ENCODE results near the gene TRIM50.
A peak's percentile ranks its signal among the peaks of the same experiment; 100 is the strongest.
"Not testable (repeated sequence)": the region's sequence is repeated elsewhere in the genome, so short reads cannot be mapped to it uniquely, and the experiment has no call there.

The TRIM50 gene

DNA sequence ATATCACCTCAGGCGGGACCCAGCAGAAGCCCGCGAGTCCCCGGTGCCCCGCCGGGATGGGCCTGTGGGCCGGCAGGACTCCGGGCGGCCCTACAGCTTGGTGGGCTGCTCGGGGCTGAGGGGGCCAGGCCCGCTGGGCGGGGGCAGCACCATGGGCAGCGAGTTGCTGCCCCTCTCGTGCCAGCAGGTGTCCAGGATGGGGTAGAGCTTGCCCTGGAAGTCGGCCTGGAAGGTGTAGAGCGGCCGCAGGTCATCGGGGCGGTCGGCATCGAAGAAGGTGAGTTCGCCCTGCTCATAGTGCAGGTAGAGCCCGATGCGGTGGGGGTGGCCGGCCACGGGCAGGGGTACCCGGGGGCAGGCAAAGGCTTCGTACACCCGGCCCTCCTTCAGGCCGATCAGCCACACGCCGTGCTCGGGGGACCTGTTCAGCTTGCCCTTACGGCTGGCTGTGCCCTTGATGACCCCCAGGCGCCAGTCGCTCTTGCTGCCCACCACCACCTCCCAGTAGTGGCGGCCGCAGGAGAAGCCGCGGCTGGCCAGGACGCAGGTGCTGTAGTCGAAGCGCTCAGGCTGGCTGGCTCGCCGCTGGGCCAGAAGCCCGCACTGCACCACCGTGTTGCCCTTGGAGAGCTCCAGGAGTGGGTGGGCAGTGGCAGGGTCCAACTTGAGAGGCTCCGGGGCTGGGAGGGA, 14.9 kb downstream of the TRIM50 start:
- DNase-seq: no peak

DNA sequence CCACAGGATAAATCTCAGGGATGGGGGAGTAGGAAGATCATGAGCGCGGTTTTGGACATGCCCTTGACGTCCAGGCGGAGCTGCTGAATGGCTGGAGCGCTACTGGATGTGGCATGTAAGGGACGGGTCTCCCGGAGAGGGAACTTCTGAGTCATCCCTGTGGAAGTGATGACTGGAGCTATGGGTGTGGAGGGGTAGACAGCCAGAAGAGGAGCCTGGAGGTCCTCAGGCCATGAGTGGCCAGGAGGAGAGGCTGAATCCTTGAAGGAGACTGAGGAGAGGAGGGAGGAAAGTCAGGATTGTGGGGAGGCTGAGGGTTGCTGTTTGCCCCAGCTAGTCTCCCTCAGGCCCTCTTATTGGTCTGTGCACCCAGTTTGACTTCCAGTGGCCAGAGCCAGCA, 16.5 kb downstream of the TRIM50 start:
- not testable (repeated sequence) for DNase-seq

DNA sequence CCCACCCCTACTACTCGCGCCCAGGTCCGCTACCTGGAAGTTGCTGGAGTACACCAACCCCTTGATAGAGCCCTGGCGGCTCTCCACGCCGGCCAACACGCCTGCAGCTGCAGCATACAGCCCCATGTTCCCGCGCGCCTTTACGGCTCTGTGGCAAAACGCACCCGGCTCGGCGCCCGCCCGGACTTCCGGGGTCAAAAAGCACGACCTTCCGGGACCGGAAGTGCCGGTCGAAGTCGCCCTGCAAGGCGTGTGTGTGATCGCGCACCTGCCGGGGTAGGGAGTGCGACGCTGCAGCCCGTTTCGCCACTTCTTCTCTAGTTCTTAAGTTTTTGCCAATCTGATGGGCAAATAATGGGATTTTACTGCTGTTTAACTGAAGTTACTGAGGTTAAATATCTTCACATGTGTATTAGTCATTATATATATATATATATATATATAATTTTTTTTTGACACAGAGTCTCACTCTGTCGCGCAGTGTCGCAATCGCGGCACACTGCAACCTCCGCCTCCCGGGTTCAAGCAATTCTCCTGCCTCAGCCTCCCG, 19.1 kb downstream of the TRIM50 start, which contains the start of gene NSUN5:
NSUN5 (minus strand) TSS at position 162 of the 550 bp plus-strand sequence; CDS start at position 126, 36 bp downstream.
- peak; percentile 52 for DNase-seq

DNA sequence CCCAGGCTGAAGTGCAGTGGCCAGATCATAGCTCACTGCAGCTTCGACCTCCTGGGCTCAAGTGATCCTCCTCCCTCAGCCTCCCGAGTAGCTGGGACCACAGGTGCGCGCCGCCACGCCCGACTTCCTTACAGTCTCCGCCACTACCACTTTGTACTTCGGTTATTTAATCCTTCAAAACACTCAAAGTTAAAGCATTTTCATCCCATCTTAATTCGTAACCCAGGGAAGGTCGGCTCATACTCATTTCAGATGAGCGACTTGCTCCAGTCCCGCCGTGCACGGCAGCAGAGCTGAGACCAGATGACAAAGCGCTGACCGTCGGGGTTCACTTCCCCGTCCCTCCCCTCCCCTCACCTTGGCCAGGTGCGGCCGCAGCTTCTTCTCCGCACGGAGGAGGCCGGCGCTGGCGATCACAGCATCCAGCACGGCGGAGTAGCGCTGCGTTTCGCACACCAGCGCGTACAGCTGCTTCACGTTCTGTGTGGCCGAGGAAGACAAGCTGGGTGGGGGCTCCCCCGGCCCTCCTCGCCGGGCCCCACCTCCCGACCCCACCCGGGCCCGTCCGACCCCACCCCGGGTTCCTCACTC, 19.7 kb downstream of the TRIM50 start:
- peak; percentile 3 for DNase-seq

DNA sequence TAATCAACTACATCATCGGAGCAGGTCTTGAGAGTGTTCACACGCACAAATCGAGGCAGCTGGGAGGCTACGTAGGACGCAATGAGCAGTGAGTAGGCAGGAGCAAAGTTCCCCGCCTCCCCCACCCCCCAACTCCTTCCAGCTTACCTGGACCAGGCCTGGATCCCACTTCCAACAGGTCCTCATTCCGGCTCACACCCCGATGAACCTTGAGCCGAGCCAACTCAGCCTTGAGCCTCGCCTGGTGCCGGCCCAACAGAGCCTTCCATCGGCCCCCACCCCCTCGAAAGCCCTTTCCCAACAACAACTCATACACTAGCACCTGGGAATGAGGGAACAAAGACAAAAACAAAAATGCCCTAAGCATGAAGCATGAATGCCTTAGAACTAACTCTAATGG, 20.4 kb downstream of the TRIM50 start:
- DNase-seq: no peak

DNA sequence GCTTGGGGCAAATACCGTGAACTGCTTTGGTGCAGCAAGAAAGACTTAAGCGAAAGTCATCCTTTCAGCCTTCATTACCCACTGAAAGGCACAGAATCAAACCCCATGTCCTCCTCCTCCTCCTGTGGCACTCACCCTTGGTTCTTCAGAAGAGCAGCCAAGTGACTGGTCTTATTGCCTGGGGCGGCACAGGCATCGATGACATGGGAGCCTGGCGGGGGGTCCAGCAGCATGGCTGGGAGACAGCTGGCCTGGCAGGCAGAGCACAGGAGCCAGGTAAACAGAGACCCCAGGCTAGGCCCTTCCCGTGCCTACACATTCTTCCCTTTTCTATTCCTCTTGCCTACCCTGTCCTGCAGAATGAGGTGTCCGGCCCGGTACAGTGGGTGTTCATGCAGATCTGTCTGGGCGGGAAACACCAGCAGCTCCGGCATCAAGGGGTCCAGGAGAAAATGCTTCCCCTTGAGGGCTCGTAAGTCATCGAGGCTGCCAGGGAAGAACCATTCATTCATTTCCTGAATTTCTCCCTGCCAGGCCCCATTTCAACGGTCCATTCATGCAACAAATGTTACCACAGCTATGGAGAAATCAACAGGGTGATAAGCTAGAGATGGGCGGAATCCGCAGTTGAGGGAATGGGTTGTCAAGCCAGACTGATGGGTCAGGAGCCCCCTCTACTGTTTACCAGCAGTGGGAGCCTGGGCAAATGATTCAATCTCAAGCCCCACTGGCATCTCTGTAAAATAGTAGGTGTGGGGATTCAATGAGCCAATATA, 23.1 kb downstream of the TRIM50 start:
- not testable (repeated sequence) for DNase-seq

DNA sequence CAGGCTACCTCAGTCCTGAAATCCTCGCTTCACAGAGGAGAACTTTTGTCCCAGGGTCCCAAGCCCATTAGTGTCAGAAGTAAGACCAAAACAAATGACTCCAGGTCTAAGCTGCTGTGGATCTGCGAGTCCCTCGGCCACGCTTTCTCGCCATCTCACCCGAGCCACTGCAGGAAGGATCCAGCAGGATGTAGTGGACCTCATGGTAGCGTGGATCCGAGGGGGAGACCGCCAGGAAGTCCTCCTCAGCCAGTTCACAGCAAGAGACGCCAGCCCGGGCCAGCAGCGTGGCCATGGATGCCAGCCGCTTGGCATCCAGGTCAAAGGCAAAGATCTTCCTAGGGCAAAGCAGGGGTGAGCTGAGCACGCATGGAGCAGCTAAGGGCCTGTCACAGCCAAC, 23.8 kb downstream of the TRIM50 start:
- DNase-seq: no peak

DNA sequence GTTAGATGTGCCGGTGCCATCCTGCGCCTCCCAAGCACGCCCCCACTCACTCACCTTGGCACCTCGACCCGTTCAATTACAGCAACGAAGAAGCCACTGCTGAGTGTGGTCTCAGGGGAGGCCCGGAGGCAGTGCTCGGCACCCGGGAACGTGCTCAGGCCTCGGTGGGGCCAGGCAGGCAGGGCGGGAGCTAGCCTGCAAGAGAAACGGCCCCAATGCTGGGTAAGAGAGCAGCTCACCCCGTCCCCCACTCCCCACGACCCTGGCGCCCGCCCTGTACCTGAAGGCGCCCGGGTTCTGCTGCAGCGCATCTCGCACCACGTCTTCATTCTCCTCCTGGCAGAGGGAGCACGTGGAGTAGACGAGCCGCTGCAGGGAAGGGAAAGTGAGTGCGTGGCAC, 24.3 kb downstream of the TRIM50 start:
- no peak for DNase-seq

DNA sequence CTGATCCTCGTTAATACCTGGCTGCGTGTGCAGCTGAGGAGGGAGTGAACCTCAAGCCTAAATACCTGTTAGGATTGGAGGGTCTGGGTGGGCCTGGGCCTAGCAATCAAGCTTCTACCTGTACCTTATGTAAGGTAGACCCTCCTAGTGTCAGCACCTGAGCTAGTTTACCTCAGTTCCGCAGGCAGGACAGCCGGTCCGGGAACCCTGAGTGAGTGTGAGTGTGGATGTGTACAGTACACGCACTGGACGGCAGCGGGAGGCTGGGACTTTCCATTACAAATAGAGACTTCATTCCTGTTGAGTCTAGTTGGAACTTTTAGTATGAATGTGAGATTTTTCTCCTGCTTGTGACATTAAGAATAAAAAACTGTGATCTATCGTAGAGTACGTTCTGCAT, 25.0 kb downstream of the TRIM50 start:
- DNase-seq: not testable (repeated sequence)

DNA sequence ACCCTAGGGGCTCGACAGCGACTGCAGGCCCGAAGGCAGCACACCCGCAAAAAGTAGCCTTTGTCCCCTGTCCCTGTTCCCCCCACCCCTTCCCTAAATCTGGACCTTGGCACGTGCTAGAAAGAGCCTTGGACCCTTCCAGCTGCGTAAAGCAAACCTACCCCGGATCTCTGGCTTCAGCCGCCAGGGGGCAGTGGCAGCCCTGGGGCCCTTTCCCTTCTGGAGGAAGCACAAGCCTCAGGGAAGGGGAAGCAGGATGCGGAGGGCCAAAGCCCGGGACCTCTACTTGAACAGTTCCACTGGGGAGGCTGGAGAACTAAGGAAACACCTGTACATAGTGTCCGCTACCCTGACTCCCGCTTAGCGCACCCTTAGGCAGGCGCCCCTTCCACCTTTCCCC, 26.8 kb downstream of the TRIM50 start:
- not testable (repeated sequence) for DNase-seq

DNA sequence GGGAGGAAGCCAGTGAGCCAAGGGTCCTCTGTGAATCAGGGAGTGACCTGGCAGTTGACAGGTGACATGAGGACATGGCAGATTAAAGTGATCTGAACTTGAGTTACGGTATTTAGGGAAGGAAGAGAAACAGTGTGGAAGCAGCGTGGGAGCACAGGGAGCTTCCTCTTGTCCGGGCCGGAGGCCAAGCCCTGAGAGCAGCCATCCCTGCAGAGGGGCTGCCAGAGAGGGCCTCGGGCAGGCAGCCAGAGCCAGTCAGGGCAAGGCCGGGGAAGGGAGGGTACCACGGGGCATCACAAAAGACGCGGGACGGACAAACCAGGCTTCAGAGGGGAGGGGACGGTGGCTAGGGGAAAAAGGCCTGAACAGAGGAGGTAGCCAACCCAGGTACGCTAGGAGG, 28.1 kb downstream of the TRIM50 start:
- DNase-seq: not testable (repeated sequence)

DNA sequence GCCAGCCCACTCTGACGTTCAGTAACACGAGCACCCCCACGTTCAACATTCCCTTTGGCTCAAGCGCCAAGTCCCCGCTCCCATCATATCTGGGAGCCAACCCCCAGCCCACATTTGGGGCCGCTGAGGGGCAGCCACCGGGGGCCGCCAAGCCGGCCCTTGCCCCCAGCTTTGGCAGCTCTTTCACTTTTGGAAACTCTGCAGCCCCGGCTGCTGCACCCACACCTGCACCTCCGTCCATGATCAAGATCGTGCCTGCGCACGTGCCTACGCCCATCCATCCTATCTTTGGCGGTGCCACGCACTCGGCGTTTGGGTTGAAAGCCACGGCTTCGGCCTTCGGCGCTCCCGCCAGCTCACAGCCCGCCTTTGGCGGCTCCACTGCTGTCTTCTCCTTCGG, 30.2 kb downstream of the TRIM50 start:
- not testable (repeated sequence) for DNase-seq

DNA sequence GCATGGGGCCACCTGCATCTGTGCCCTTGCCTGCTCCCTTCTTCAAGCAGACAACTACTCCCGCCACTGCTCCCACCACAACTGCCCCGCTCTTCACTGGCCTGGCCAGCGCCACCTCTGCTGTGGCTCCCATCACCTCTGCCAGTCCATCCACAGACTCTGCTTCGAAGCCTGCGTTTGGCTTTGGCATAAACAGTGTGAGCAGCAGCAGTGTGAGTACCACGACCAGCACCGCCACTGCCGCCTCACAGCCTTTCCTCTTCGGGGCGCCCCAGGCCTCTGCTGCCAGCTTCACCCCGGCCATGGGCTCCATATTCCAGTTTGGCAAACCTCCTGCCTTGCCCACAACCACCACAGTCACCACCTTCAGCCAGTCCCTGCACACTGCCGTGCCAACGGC, 30.6 kb downstream of the TRIM50 start:
- DNase-seq: not testable (repeated sequence)

DNA sequence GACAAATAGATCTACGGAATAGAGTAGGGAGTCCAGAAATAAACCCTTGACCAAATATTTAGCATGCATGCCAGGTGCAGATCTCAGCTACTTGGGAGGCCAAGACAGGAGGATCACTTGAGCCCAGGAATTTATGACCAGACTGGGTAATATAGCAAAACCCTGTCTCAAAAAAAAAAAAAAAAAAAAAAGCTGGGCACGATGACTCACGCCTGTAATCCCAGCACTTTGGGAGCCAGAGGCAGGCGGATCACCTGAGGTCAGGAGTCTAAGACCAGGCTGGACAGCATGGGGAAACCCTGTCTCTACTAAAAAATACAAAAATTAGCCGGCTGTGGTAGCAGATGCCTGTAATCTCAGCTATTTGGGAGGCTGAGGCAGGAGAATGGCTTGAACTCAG, 50.7 kb downstream of the TRIM50 start:
- DNase-seq: not testable (repeated sequence)

DNA sequence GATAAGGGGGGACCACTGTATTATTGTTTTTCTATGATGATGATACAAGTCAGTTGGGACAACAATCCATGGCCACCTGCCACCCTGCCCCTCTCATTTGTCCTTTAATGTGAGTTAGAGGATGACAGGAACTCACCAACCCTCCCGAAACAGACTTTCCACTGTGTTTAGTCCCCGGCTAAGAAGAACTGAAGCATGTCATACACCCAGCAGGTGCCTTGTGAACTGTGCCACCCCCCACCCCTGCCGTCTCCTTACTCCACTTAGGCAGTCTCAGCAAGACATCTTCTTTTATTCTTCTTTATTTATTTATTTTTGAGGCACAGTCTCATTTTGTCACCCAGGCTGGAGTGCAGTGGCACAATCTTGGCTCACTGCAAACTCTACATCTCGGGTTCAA, 60.1 kb downstream of the TRIM50 start:
- not testable (repeated sequence) for DNase-seq

DNA sequence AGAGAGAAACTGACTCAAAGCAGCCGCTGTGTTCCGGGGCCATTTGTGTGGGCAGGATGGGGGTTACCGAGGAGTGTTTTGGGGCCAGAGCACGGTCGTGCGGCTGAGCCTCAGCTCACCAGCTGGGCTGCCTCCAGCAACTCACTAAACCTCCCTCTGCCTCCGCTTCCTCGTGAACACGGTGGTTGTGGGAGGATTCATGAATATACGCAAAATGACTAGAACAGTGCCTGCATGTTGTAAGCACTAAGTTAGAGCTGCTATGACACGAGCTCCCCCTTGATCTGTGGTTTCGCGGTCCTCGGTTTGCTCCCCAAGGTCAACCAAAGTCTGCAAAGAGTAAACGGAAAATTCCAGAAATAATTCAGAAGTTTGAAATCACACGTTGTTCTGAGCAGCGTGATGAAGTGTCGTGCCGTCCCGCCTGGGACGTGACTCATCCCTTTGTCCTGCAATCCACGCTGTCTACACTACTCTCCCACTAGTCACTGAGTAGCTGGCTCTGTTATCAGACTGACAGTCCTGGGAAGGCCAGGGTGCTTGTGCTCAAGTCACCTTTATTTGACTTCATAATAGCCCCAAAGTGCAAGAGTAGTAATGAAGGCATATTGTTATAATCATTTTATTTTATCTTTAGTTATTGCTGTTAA, 61.0 kb downstream of the TRIM50 start:
- not testable (repeated sequence) for DNase-seq
